H1 (cell line): Measurements from ENCODE around the gene MYL5. TPM values are rescaled to one million over a fixed set of nuclear protein-coding genes. Genes with fewer than 3 reads are reported as not detected.

Experiments
- CTCF ChIA-PET: fragments of 300-600 bp; sonication (Branson Sonifier 250); formaldehyde crosslinking; loops from one replicate; lab custom pipeline; 2021; ENCODE audit not compliant: partially characterized antibody; lab: Charles Lee
- POLR2A ChIA-PET: fragments of 300-600 bp; sonication (Branson Sonifier 250); formaldehyde crosslinking; loops from one replicate; lab custom pipeline; 2021; ENCODE audit warnings: inconsistent platforms; ENCODE audit not compliant: partially characterized antibody; lab: Charles Lee
- DNase-seq, 2 experiments: peaks; one replicate each; pipeline versions ENCODE4 v3.0.0 to v3.0.0-alpha.2; 2010 to 2022; ENCODE audit warnings: low spot score in 2 of 2, low read depth in 1 of 2, mixed read lengths in 1 of 2
- FAIRE-seq: peaks from 2 replicates; lab custom pipeline; 2011; peaks lifted over from hg19 to GRCh38; lab: Jason Lieb, UNC
- H2AFZ ChIP-seq: 2 replicates; pipeline ENCODE4 v1.8.1; 2012; ENCODE audit warnings: low read length, inconsistent platforms
- H2AK5ac ChIP-seq: 2 replicates; pipeline ENCODE4 v1.6.1; 2013; ENCODE audit warnings: low read depth, low read length
- H2BK120ac ChIP-seq: replicated peaks from 2 replicates; pipeline ENCODE3; 2013; ENCODE audit warnings: low read depth, low read length, inconsistent platforms
- H2BK12ac ChIP-seq: 2 replicates; pipeline ENCODE4 v1.6.1; 2013; ENCODE audit warnings: low read depth, low read length
- H2BK15ac ChIP-seq: 2 replicates; pipeline ENCODE4 v1.6.1; 2013; ENCODE audit warnings: low read length
- H2BK20ac ChIP-seq: 2 replicates; pipeline ENCODE4 v1.6.1; 2013; ENCODE audit warnings: low read length
- H2BK5ac ChIP-seq: 2 replicates; pipeline ENCODE4 v1.6.1; 2013; ENCODE audit warnings: low read depth, low read length
- H3K14ac ChIP-seq: 2 replicates; pipeline ENCODE4 v1.6.1; 2013; ENCODE audit warnings: inconsistent platforms; ENCODE audit not compliant: insufficient read length
- H3K18ac ChIP-seq: 2 replicates; pipeline ENCODE4 v1.6.1; 2013; ENCODE audit warnings: low read length; ENCODE audit errors: extremely low read depth
- H3K23ac ChIP-seq: 2 replicates; pipeline ENCODE4 v1.6.1; 2013; ENCODE audit warnings: inconsistent platforms; ENCODE audit not compliant: insufficient read length
- H3K23me2 ChIP-seq: 2 replicates; pipeline ENCODE4 v1.6.1; 2013; ENCODE audit warnings: low read depth, low read length
- H3K27ac ChIP-seq: 2 replicates; pipeline ENCODE4 v1.6.1; 2011; ENCODE audit warnings: low read depth, low read length, inconsistent platforms
- H3K27me3 ChIP-seq, 4 experiments: replicated peaks in 1 of 4; 1 replicate in 1 of 4; 2 replicates in 3 of 4; pipeline versions ENCODE4 v1.6.1 to v1.8.1; 2011 to 2013; ENCODE audit warnings: low read length in 3 of 4, mild to moderate bottlenecking in 3 of 4, inconsistent platforms in 2 of 4, mixed read lengths in 2 of 4, moderate library complexity in 1 of 4; ENCODE audit not compliant: control insufficient read depth in 3 of 4, insufficient read depth in 3 of 4; ENCODE audit errors: extremely low read depth in 1 of 4
- H3K36me3 ChIP-seq, 4 experiments: 2 replicates each; pipeline versions ENCODE4 v1.6.1 to v1.8.1; 2011 to 2013; ENCODE audit warnings: mild to moderate bottlenecking in 4 of 4, low read length in 3 of 4, moderate library complexity in 2 of 4, control low read depth in 1 of 4, inconsistent platforms in 1 of 4; ENCODE audit not compliant: insufficient read depth in 4 of 4, control insufficient read depth in 2 of 4
- H3K4ac ChIP-seq: replicated peaks from 2 replicates; pipeline ENCODE3; 2013; ENCODE audit warnings: low read length, low read depth, mixed read lengths, inconsistent platforms; ENCODE audit not compliant: insufficient read length
- H3K4me1 ChIP-seq, 4 experiments: replicated peaks in 1 of 4; 1 replicate in 1 of 4; 2 replicates in 3 of 4; pipeline versions ENCODE4 v1.6.1 to v1.8.1; 2011 to 2013; ENCODE audit warnings: low read length in 3 of 4, inconsistent platforms in 2 of 4, mixed read lengths in 1 of 4; ENCODE audit not compliant: insufficient read depth in 4 of 4, control insufficient read depth in 3 of 4
- H3K4me2 ChIP-seq, 2 experiments: 2 replicates each; pipeline versions ENCODE4 v1.6.1 to v1.8.1; 2011 to 2013; ENCODE audit warnings: low read depth in 2 of 2, low read length in 2 of 2, control low read depth in 1 of 2, inconsistent platforms in 1 of 2, mild to moderate bottlenecking in 1 of 2; ENCODE audit not compliant: insufficient read depth in 1 of 2
- H3K4me3 ChIP-seq, 4 experiments: fragments of 200-600, 300-600 bp in 1 of 4; sonication (generic), shearing (Covaris generic), sonication (Bioruptor Twin) in 1 of 4; 2 replicates each; pipeline versions ENCODE4 v1.5.1 to v1.8.1; 2011 to 2016; ENCODE audit warnings: low read length in 4 of 4, low read depth in 3 of 4, control low read depth in 2 of 4, inconsistent platforms in 2 of 4, mild to moderate bottlenecking in 2 of 4, mixed read lengths in 1 of 4, moderate library complexity in 1 of 4; ENCODE audit not compliant: insufficient read depth in 2 of 4; ENCODE audit errors: extremely low read depth in 1 of 4
- H3K56ac ChIP-seq: replicated peaks from 2 replicates; pipeline ENCODE3; 2013; ENCODE audit warnings: low read depth, mild to moderate bottlenecking, mixed read lengths, low read length, inconsistent platforms; ENCODE audit not compliant: insufficient read length
- H3K79me1 ChIP-seq: 2 replicates; pipeline ENCODE4 v1.6.1; 2013; ENCODE audit warnings: low read depth, low read length, control low read depth
- H3K79me2 ChIP-seq, 2 experiments: 2 replicates each; pipeline versions ENCODE4 v1.6.1 to v1.8.1; 2012 to 2013; ENCODE audit warnings: low read length in 2 of 2, mild to moderate bottlenecking in 2 of 2, inconsistent platforms in 1 of 2; ENCODE audit not compliant: insufficient read depth in 2 of 2, control insufficient read depth in 1 of 2
- H3K9ac ChIP-seq, 4 experiments: replicated peaks in 1 of 4; 1 replicate in 1 of 4; 2 replicates in 3 of 4; pipeline versions ENCODE4 v1.6.1 to v1.8.1; 2011 to 2013; ENCODE audit warnings: low read depth in 3 of 4, low read length in 3 of 4, control low read depth in 2 of 4, mild to moderate bottlenecking in 2 of 4, moderate library complexity in 2 of 4, inconsistent platforms in 1 of 4; ENCODE audit errors: extremely low read depth in 1 of 4
- H3K9me3 ChIP-seq, 2 experiments: 2 replicates each; pipeline versions ENCODE4 v1.6.1 to v1.8.1; 2012 to 2013; ENCODE audit warnings: mild to moderate bottlenecking in 2 of 2, moderate library complexity in 2 of 2, control low read depth in 1 of 2, inconsistent platforms in 1 of 2, low read depth in 1 of 2, low read length in 1 of 2, mixed read lengths in 1 of 2; ENCODE audit not compliant: insufficient read depth in 2 of 2
- H4K20me1 ChIP-seq, 2 experiments: replicated peaks in 1 of 2; 2 replicates each; pipeline versions ENCODE3 to v1.8.1; 2011 to 2013; ENCODE audit warnings: inconsistent platforms in 2 of 2, low read length in 2 of 2, mild to moderate bottlenecking in 1 of 2; ENCODE audit not compliant: insufficient read depth in 2 of 2, control insufficient read depth in 1 of 2
- H4K5ac ChIP-seq: 2 replicates; pipeline ENCODE4 v1.6.1; 2013; ENCODE audit warnings: low read length, low read depth, mixed read lengths, inconsistent platforms; ENCODE audit not compliant: insufficient read length
- H4K8ac ChIP-seq: 2 replicates; pipeline ENCODE4 v1.8.0; 2013; ENCODE audit warnings: mild to moderate bottlenecking, moderate library complexity, low read length, inconsistent platforms; ENCODE audit not compliant: insufficient read depth; ENCODE audit errors: extremely low read depth
- H4K91ac ChIP-seq: replicated peaks from 2 replicates; pipeline ENCODE3; 2013; ENCODE audit warnings: low read length, mixed read lengths, inconsistent platforms; ENCODE audit not compliant: insufficient read length
- ATF2 ChIP-seq: IDR thresholded peaks from 2 replicates; pipeline ENCODE4 v1.6.1; 2012; ENCODE audit warnings: low read length, inconsistent platforms
- BCL11A ChIP-seq, 2 experiments: IDR thresholded peaks; one replicate each; pipeline ENCODE4 v1.6.1; 2011; ENCODE audit warnings: low read depth in 2 of 2, low read length in 2 of 2, mild to moderate bottlenecking in 2 of 2
- CHD1 ChIP-seq: IDR thresholded peaks from 2 replicates; pipeline ENCODE4 v1.6.1; 2012; ENCODE audit warnings: low read depth, low read length, improper control_type of control experiment
- CREB1 ChIP-seq: IDR thresholded peaks from 2 replicates; pipeline ENCODE4 v1.6.1; 2012; ENCODE audit warnings: inconsistent platforms
- EP300 ChIP-seq, 2 experiments: IDR thresholded peaks; 1 replicate in 1 of 2; 2 replicates in 1 of 2; pipeline ENCODE4 v1.6.1; 2011 to 2012; ENCODE audit warnings: low read depth in 2 of 2, low read length in 2 of 2, mild to moderate bottlenecking in 2 of 2, borderline replicate concordance in 1 of 2, inconsistent platforms in 1 of 2, moderate library complexity in 1 of 2
- FOSL1 ChIP-seq: IDR thresholded peaks from 2 replicates; pipeline ENCODE4 v1.6.1; 2011; ENCODE audit warnings: mild to moderate bottlenecking, low read depth, low read length, moderate library complexity; ENCODE audit not compliant: insufficient read depth
- NRF1 ChIP-seq: IDR thresholded peaks from 2 replicates; pipeline ENCODE4 v1.6.1; 2011; ENCODE audit warnings: mild to moderate bottlenecking, low read depth, low read length, improper control_type of control experiment
- RFX5 ChIP-seq: IDR thresholded peaks from 2 replicates; pipeline ENCODE4 v1.6.1; 2011; ENCODE audit warnings: low read depth, low read length, improper control_type of control experiment, borderline replicate concordance
- RXRA ChIP-seq: IDR thresholded peaks from 2 replicates; pipeline ENCODE4 v1.6.1; 2011; ENCODE audit warnings: low read depth, mild to moderate bottlenecking, low read length, moderate library complexity; ENCODE audit not compliant: insufficient read depth
- SIRT6 ChIP-seq: IDR thresholded peaks from one replicate; pipeline ENCODE4 v1.7.1; 2012; ENCODE audit warnings: low read length, inconsistent platforms
- SRF ChIP-seq: IDR thresholded peaks from 2 replicates; pipeline ENCODE4 v1.6.1; 2011; ENCODE audit warnings: mild to moderate bottlenecking, low read depth, low read length, moderate library complexity
- WGBS, 2 experiments: shearing (Covaris generic) in 1 of 2; methylation state at CpG; one replicate each; pipeline versions ENCODE4 v1.1.6 to v1.1.7; 2013 to 2015; ENCODE audit warnings: low lambda C conversion rate in 2 of 2, mixed read lengths in 2 of 2, inconsistent platforms in 1 of 2, low coverage in 1 of 2, missing lambda C conversion rate in 1 of 2; ENCODE audit not compliant: insufficient replicate concordance in 2 of 2, insufficient coverage in 1 of 2, insufficient read length in 1 of 2; ENCODE audit errors: extremely low coverage in 1 of 2, missing lambda C conversion rate in 1 of 2; 5-methylcytosine and 5-hydroxymethylcytosine counted together
- polyA plus RNA-seq, 7 experiments: library from polyadenylated mRNA; depleted of rRNA in 3 of 7; stranded (reverse) in 5 of 7; unstranded in 2 of 7; fragments of >200 nt in 5 of 7; fragments of 200-250 nt in 2 of 7; gene quantifications; 1 replicate in 5 of 7; 2 replicates in 1 of 7; 4 replicates in 1 of 7; pipeline versions ENCODE4 v1.2.1 to v1.2.3, GENCODE V29; 2011 to 2013; ENCODE audit warnings: missing spikeins in 2 of 7, mixed read lengths in 2 of 7
- total RNA-seq: library from RNA; stranded (reverse); fragmentation: NEBNext Ultra II Directional; extraction: Animal tissue kit (Norgen Biotek cat#: 25700); gene quantifications from 2 replicates; pipeline ENCODE4 v1.2.1, GENCODE V29; 2021

Gene MYL5
- total and polyA plus RNA-seq, 2 of the 8 experiments (the other 6 are each of a cell fraction or from before 2014, with no cell fraction given) = 5.7 to 6.8 TPM

- Histone ChIP-seq H3K23ac (no peak overlapping the region), H3K9ac (no peak overlapping the region), H3K27me3 (peaks cover 0 to 5% (median 3%) of the 10 kb centered on the region in 4 experiments; a peak in 3 of 7 replicates), H2BK120ac (no peak overlapping the region), H3K27ac (no peak overlapping the region), H2AFZ (no peak overlapping the region), H3K56ac (no peak overlapping the region), H3K4ac (no peak overlapping the region), H2BK12ac (peak overlapping the region; percentile 60; the same call in 1 of the 2 replicates), H4K8ac (no peak overlapping the region), H3K4me3 (no peak overlapping the region), H4K20me1 (peaks cover 8 to 13% of the 10 kb centered on the region in 2 experiments), H2BK15ac (no peak overlapping the region), H4K91ac (no peak overlapping the region), H2AK5ac (no peak overlapping the region), H3K4me2 (peak overlapping the region in 1 of 2 experiments; percentile 17; a peak in 2 of 4 replicates), H3K23me2 (peaks cover 12% of the 10 kb centered on the region; the same call in 1 of the 2 replicates), H3K36me3 (peaks cover 0 to 2% (median 0%) of the 10 kb centered on the region in 4 experiments; a peak in 1 of 8 replicates), H3K18ac (no peak overlapping the region), H3K14ac (no peak overlapping the region), H3K9me3 (no peaks in the 10 kb centered on the region), H3K4me1 (peaks cover 0 to 8% (median 5%) of the 10 kb centered on the region in 4 experiments; a peak in 5 of 7 replicates), H3K79me1 (peaks cover 11% of the 10 kb centered on the region), H4K5ac (no peak overlapping the region), H2BK5ac (no peak overlapping the region), H3K79me2 (peaks cover 5 to 27% of the 10 kb centered on the region in 2 experiments), H2BK20ac (no peak overlapping the region)
- ChIA-PET CTCF (no interaction called here), POLR2A (no interaction called here)
- DNase-seq (no peak), FAIRE-seq (no peak)
- 93% methylated on average over 38 of the region's 46 CpGs; no CpG with 5 or more reads in 1 of the 2 experiments for WGBS, 2 experiments
- TF ChIP-seq RFX5 (no peak), RXRA (no peak), ATF2 (no peak), EP300 (IDR thresholded peaks at IDR 0.05; ENCODE audit: borderline replicate concordance in 1 of 2, low read depth in 2 of 2, low read length in 2 of 2) (no peak), NRF1 (no peak), SIRT6 (no peak), CHD1 (no peak), SRF (no peak), FOSL1 (no peak), CREB1 (no peak), BCL11A (IDR thresholded peaks at IDR 0.05; ENCODE audit: low read depth in 2 of 2, low read length in 2 of 2) (no peak)
Measured at GRCh38 chr4:704198-704891, 30.0 kb downstream of the MYL5 start.
